Measurements from ENCODE around the gene GTPBP8. TPM values are rescaled to one million over a fixed set of nuclear protein-coding genes. Genes with fewer than 3 reads are reported as not detected.

Gene GTPBP8
- polyA plus RNA-seq (2013, experiment 1 of 2), result 26.8 TPM
- polyA plus RNA-seq (2013, experiment 2 of 2), result 25.9 TPM

GRCh38 chr3:112990672-112991602 lies at the start of gene GTPBP8:
GTPBP8 (plus strand) TSS chr3:112990984; CDS start chr3:112991000, 16 bp downstream.
- Histone ChIP-seq H3K9ac (ENCODE audit: low read depth, low read length) (peak within 1 kb of the TSS; percentile 98), H3K4me1 (ENCODE audit: insufficient read depth, low read length) (peaks cover 15% of the 10 kb centered on the region), H3K27me3 (ENCODE audit: insufficient read depth, low read length) (no peaks in the 10 kb centered on the region), H3K9me3 (ENCODE audit: insufficient read depth, low read depth, low read length) (no peaks in the 10 kb centered on the region), H3K27ac (ENCODE audit: low read depth, low read length) (peak within 1 kb of the TSS; percentile 97), H3K36me3 (ENCODE audit: insufficient read depth, low read length) (peaks cover 19% of the 10 kb centered on the region), H3K4me3 (ENCODE audit: low read length) (peak within 1 kb of the TSS; percentile 85)
- 2% methylated on average over 69 of the region's 70 CpGs for WGBS

GRCh38 chr3:112948346-112948838 lies 42.4 kb upstream of the GTPBP8 start:
- Histone ChIP-seq H3K9me3 (ENCODE audit: insufficient read depth, low read depth, low read length) (0 out of 2 replicates have a peak, but pooled peaks cover 5% of the 10 kb centered on the region), H3K36me3 (ENCODE audit: insufficient read depth, low read length) (no peaks in the 10 kb centered on the region), H3K4me1 (ENCODE audit: insufficient read depth, low read length) (no peaks in the 10 kb centered on the region), H3K4me3 (ENCODE audit: low read length) (no peak overlapping the region), H3K27me3 (ENCODE audit: insufficient read depth, low read length) (no peaks in the 10 kb centered on the region), H3K27ac (ENCODE audit: low read depth, low read length) (no peak overlapping the region), H3K9ac (ENCODE audit: low read depth, low read length) (no peak overlapping the region)
- WGBS, result 88% methylated on average over 9 of the region's 9 CpGs

- H3K4me3 ChIP-seq (ENCODE audit: low read length), result no peak overlapping the region
- H3K36me3 ChIP-seq (ENCODE audit: insufficient read depth, low read length), result no peaks in the 10 kb centered on the region
- no peak overlapping the region for H3K27ac ChIP-seq (ENCODE audit: low read depth, low read length)
- 0 out of 2 replicates have a peak, but pooled peaks cover 5% of the 10 kb centered on the region for H3K9me3 ChIP-seq (ENCODE audit: insufficient read depth, low read depth, low read length)
- H3K4me1 ChIP-seq (ENCODE audit: insufficient read depth, low read length), result no peaks in the 10 kb centered on the region
- H3K9ac ChIP-seq (ENCODE audit: low read depth, low read length), result no peak overlapping the region
- no peaks in the 10 kb centered on the region for H3K27me3 ChIP-seq (ENCODE audit: insufficient read depth, low read length)
Observed at GRCh38 chr3:112956351-112956750, 34.4 kb upstream of the GTPBP8 start.

GRCh38 chr3:112958811-112959560 lies 31.8 kb upstream of the GTPBP8 start:
- peaks cover 9% of the 10 kb centered on the region; the same call in 1 of the 2 replicates for H3K9me3 ChIP-seq (ENCODE audit: insufficient read depth, low read depth, low read length)
- no peaks in the 10 kb centered on the region for H3K4me1 ChIP-seq (ENCODE audit: insufficient read depth, low read length)
- H3K4me3 ChIP-seq (ENCODE audit: low read length), result no peak overlapping the region
- 95% methylated on average over 6 of the region's 6 CpGs for WGBS
- H3K36me3 ChIP-seq (ENCODE audit: insufficient read depth, low read length), result no peaks in the 10 kb centered on the region
- H3K9ac ChIP-seq (ENCODE audit: low read depth, low read length), result no peak overlapping the region
- H3K27me3 ChIP-seq (ENCODE audit: insufficient read depth, low read length), result no peaks in the 10 kb centered on the region
- H3K27ac ChIP-seq (ENCODE audit: low read depth, low read length), result no peak overlapping the region

- H3K4me1 ChIP-seq (ENCODE audit: insufficient read depth, low read length), result no peaks in the 10 kb centered on the region
- peaks cover 10% of the 10 kb centered on the region; the same call in 1 of the 2 replicates for H3K9me3 ChIP-seq (ENCODE audit: insufficient read depth, low read depth, low read length)
- H3K9ac ChIP-seq (ENCODE audit: low read depth, low read length), result no peak overlapping the region
- no peak overlapping the region for H3K27ac ChIP-seq (ENCODE audit: low read depth, low read length)
- H3K4me3 ChIP-seq (ENCODE audit: low read length), result no peak overlapping the region
- H3K36me3 ChIP-seq (ENCODE audit: insufficient read depth, low read length), result no peaks in the 10 kb centered on the region
- H3K27me3 ChIP-seq (ENCODE audit: insufficient read depth, low read length), result no peaks in the 10 kb centered on the region
Observed at GRCh38 chr3:112963683-112964082, 27.1 kb upstream of the GTPBP8 start.

GRCh38 chr3:112965656-112966055 lies 25.1 kb upstream of the GTPBP8 start:
- 86% methylated on average over 5 of the region's 6 CpGs for WGBS
- Histone ChIP-seq H3K9me3 (ENCODE audit: insufficient read depth, low read depth, low read length) (peaks cover 10% of the 10 kb centered on the region; the same call in 1 of the 2 replicates), H3K36me3 (ENCODE audit: insufficient read depth, low read length) (no peaks in the 10 kb centered on the region), H3K4me1 (ENCODE audit: insufficient read depth, low read length) (no peaks in the 10 kb centered on the region), H3K9ac (ENCODE audit: low read depth, low read length) (no peak overlapping the region), H3K4me3 (ENCODE audit: low read length) (no peak overlapping the region), H3K27ac (ENCODE audit: low read depth, low read length) (no peak overlapping the region), H3K27me3 (ENCODE audit: insufficient read depth, low read length) (no peaks in the 10 kb centered on the region)

- 86% methylated on average over 2 of the region's 2 CpGs for WGBS
- Histone ChIP-seq H3K36me3 (ENCODE audit: insufficient read depth, low read length) (no peaks in the 10 kb centered on the region), H3K27ac (ENCODE audit: low read depth, low read length) (no peak overlapping the region), H3K9me3 (ENCODE audit: insufficient read depth, low read depth, low read length) (peaks cover 10% of the 10 kb centered on the region; the same call in 1 of the 2 replicates), H3K4me1 (ENCODE audit: insufficient read depth, low read length) (no peaks in the 10 kb centered on the region), H3K4me3 (ENCODE audit: low read length) (no peak overlapping the region), H3K27me3 (ENCODE audit: insufficient read depth, low read length) (no peaks in the 10 kb centered on the region), H3K9ac (ENCODE audit: low read depth, low read length) (no peak overlapping the region)
Observed at GRCh38 chr3:112966633-112967032, 24.2 kb upstream of the GTPBP8 start.

- no peak overlapping the region for H3K9ac ChIP-seq (ENCODE audit: low read depth, low read length)
- no peak overlapping the region for H3K4me3 ChIP-seq (ENCODE audit: low read length)
- H3K27me3 ChIP-seq (ENCODE audit: insufficient read depth, low read length), result no peaks in the 10 kb centered on the region
- no peaks in the 10 kb centered on the region for H3K4me1 ChIP-seq (ENCODE audit: insufficient read depth, low read length)
- H3K9me3 ChIP-seq (ENCODE audit: insufficient read depth, low read depth, low read length), result peaks cover 10% of the 10 kb centered on the region; the same call in 1 of the 2 replicates
- WGBS, result 100% methylated on average over 1 of the region's 1 CpG
- no peak overlapping the region for H3K27ac ChIP-seq (ENCODE audit: low read depth, low read length)
- H3K36me3 ChIP-seq (ENCODE audit: insufficient read depth, low read length), result no peaks in the 10 kb centered on the region
Observed at GRCh38 chr3:112967425-112967824, 23.4 kb upstream of the GTPBP8 start.

- no peaks in the 10 kb centered on the region for H3K4me1 ChIP-seq (ENCODE audit: insufficient read depth, low read length)
- H3K27me3 ChIP-seq (ENCODE audit: insufficient read depth, low read length), result no peaks in the 10 kb centered on the region
- no peak overlapping the region for H3K4me3 ChIP-seq (ENCODE audit: low read length)
- H3K9me3 ChIP-seq (ENCODE audit: insufficient read depth, low read depth, low read length), result peaks cover 8% of the 10 kb centered on the region; the same call in 1 of the 2 replicates
- no peak overlapping the region for H3K9ac ChIP-seq (ENCODE audit: low read depth, low read length)
- 60% methylated on average over 1 of the region's 1 CpG for WGBS
- H3K36me3 ChIP-seq (ENCODE audit: insufficient read depth, low read length), result no peaks in the 10 kb centered on the region
- no peak overlapping the region for H3K27ac ChIP-seq (ENCODE audit: low read depth, low read length)
Observed at GRCh38 chr3:112967828-112968227, 23.0 kb upstream of the GTPBP8 start.

- Histone ChIP-seq H3K4me3 (ENCODE audit: low read length) (no peak overlapping the region), H3K9ac (ENCODE audit: low read depth, low read length) (no peak overlapping the region), H3K4me1 (ENCODE audit: insufficient read depth, low read length) (no peaks in the 10 kb centered on the region), H3K9me3 (ENCODE audit: insufficient read depth, low read depth, low read length) (no peaks in the 10 kb centered on the region), H3K27ac (ENCODE audit: low read depth, low read length) (no peak overlapping the region), H3K27me3 (ENCODE audit: insufficient read depth, low read length) (no peaks in the 10 kb centered on the region), H3K36me3 (ENCODE audit: insufficient read depth, low read length) (no peaks in the 10 kb centered on the region)
Observed at GRCh38 chr3:112972158-112972557, 18.6 kb upstream of the GTPBP8 start.

Measured in HUES64 (cell line).